GM19438 (cell line): ENCODE results near the gene VN1R5.

Source experiments
- ATAC-seq: cut with Tn5 transposase; IDR thresholded peaks from one replicate; pipeline ENCODE4 v1.9.1; 2021; ENCODE audit warnings: low read depth; ENCODE audit not compliant: unreplicated experiment

Gene VN1R5

GRCh38 chr1:247299723-247300381 is 44.0 kb downstream of the VN1R5 start:
- ATAC-seq = no peak

DNA sequence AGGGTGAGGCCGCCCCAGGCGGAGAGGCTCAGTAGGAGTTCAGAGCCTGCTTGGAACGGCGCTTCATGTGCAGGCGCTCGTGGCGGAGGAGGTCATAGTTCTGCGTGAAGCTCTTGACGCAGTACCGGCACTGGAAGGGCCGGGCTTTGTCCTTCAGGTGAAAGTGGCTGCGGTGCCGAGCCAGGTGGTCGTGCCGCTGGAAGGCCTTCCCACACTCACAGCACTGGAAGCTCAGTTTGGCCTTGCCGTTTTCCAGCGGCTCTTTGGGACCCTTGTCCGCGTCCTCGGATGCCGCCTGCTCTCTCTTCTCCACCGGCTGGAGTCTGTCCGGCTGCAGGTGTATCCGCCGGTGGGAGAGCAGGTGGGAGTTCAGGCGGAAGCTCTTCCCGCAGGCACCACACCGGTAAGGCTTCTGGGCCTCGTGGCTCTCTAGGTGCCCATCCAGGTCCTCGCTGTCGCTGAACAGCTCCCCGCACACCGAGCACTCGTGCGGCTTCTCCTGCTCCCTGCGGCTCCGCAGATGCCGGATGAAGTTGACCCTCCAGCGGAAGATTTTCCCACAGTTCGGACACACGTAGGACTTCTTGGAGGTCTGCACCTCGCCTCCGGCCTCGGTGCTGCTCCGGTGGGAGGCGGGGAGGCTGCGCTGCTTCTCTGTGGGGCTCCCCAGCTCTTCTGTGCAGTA is 44.8 kb downstream of the VN1R5 start:
- no peak for ATAC-seq

DNA sequence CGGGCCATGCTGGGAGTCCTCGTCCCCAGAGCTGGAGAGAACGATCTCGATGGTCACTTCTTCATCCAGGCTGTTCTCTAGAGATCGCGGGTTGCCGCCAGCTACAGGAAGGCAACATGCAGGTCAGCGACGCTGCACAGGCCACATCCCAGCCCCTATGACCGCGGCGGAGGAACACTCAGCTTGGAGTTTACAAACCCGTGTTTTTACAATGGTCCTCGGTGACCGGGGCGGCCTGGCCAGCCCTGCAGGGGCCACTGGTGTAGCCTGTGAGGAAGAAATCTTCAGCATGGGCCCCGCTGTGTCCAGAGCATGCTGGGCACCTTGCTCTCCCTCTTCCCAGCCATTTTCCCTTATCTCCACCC is 45.3 kb downstream of the VN1R5 start:
- no peak for ATAC-seq

DNA sequence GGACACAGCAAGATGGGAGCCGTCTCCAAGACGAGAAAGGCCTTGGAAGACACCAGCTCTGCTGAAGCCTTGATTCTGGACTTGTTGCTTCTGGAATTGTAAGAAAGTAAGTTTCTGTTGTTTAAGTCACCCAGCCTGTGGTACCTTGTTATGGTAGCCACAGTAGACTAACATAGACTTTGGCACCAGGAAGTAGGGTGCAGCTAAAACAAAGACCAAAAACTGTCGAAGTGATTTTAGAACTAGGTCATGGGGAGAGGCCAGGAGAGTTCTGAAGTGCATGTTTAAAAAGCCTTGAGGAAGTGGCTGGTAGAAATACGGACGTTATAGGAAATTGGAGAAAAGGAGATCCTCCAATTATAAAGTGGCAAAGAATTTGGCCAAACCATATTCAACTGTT is 47.3 kb downstream of the VN1R5 start:
- ATAC-seq = no peak

GRCh38 chr1:247304031-247304430 is 48.2 kb downstream of the VN1R5 start:
- no peak for ATAC-seq
